ENCODE data around the gene GGA1.

The GGA1 gene

DNA sequence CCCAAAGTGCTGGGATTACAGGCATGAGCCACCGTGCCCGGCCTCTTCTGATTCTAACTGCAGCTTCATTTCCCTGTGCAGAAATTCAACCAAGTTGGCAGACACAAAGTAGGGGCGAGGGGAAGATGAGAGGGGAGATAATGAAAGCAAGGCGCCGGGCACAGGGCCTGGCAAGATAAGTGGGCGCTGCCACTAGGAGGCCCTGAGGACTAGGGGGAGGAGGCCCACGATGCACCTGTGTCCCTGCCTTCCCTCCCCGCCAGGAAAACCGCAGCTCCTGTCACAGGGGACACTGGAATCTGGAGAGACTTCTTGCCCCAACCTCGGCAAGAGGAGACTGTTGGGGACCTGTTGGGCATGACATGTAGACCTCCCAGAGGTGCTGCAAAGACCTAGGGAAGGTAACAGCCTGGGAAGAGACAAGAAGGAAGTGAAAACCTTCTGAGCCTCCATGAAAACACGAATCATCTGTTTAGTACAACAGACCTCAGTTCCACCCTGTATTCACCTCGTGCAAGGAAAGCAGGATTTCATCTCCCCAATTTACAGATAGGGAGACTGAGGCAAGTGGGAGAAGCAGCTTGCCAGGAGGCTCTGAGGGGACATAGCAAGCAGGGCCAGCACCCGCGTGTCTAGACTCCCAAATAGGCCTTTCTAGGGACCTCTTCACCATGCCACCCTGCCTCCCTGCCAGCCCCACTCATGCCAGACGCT, 63.7 kb downstream of the GGA1 start:
- TF ChIP-seq CTCF (conservative IDR thresholded peaks at IDR 0.05; ENCODE audit: control insufficient read depth, insufficient read depth, low read depth, low read length) = no peak
- no peak overlapping the region for H3K4me3 ChIP-seq (ENCODE audit: control insufficient read depth, low read depth, low read length)
- DNase-seq (ENCODE audit: low read depth) = no peak

GRCh38 chr22:37672920-37673455, 64.4 kb downstream of the GGA1 start:
- H3K4me3 ChIP-seq (ENCODE audit: control insufficient read depth, low read depth, low read length) = no peak overlapping the region
- no peak for TF ChIP-seq CTCF (conservative IDR thresholded peaks at IDR 0.05; ENCODE audit: control insufficient read depth, insufficient read depth, low read depth, low read length)

GRCh38 chr22:37674248-37674647, 65.6 kb downstream of the GGA1 start:
- no peak for DNase-seq (ENCODE audit: low read depth)
- TF ChIP-seq CTCF (conservative IDR thresholded peaks at IDR 0.05; ENCODE audit: control insufficient read depth, insufficient read depth, low read depth, low read length) = no peak
- H3K4me3 ChIP-seq (ENCODE audit: control insufficient read depth, low read depth, low read length) = no peak overlapping the region

More at GRCh38 chr22:37672920-37673455, 64.4 kb downstream of the GGA1 start:
- no peak for DNase-seq (ENCODE audit: low read depth)

DNA sequence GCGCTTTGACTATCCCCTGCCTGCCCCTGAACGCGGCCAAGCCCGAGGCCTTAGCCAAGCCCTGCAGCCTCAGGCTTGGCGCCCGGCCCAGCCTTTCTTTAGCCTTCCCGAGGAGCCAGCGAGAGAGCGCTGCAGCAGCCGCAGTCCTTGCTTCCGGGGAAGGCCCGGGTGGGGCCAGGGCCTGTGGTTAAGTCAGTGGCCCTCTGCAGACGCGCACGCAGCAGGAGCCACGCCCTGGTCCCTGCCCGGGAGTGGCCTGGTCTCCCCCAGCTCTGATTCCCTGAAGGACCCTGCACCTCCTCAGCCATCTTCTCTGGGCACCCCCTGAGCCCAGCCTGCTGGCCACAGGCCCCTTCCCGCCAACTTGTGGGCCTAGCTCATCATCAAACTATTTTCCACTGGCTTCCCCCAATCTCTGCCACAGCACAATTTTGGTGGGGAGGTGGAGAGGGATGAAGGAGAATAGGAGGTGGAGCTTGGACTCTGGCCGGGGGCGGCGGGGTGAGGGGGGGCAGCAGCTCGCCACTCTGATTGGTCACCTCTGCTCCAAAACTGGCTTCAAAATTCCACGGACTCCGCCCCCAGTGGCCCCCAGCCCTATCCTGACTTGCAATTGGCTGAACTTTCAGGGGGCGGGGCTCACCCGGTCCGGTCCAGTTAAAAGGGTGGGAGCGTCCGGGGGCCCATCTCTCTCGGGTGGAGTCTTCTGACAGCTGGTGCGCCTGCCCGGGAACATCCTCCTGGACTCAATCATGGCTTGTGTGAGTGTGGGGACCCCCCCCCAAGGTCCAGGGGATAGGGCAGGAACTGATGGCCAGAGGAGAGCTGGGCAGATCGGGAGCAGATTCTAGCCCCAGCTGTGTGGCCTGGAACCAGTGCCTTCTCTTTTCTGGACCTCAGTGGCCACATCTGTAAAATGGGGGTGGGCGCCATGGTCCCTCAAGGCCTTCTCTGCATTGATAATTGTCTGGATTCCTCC, 66.6 kb downstream of the GGA1 start, which contains the start of gene LGALS1:
Gene LGALS1, plus strand, starts transcription at position 686 of the 979 bp plus-strand sequence. Its CDS starts 67 bp downstream, at position 753.
- peak within 1 kb of the TSS; percentile 99 for H3K4me3 ChIP-seq (ENCODE audit: control insufficient read depth, low read depth, low read length)
- peak; percentile 5 for TF ChIP-seq CTCF (conservative IDR thresholded peaks at IDR 0.05; ENCODE audit: control insufficient read depth, insufficient read depth, low read depth, low read length)
- peak; percentile 97 for DNase-seq (ENCODE audit: low read depth)

DNA sequence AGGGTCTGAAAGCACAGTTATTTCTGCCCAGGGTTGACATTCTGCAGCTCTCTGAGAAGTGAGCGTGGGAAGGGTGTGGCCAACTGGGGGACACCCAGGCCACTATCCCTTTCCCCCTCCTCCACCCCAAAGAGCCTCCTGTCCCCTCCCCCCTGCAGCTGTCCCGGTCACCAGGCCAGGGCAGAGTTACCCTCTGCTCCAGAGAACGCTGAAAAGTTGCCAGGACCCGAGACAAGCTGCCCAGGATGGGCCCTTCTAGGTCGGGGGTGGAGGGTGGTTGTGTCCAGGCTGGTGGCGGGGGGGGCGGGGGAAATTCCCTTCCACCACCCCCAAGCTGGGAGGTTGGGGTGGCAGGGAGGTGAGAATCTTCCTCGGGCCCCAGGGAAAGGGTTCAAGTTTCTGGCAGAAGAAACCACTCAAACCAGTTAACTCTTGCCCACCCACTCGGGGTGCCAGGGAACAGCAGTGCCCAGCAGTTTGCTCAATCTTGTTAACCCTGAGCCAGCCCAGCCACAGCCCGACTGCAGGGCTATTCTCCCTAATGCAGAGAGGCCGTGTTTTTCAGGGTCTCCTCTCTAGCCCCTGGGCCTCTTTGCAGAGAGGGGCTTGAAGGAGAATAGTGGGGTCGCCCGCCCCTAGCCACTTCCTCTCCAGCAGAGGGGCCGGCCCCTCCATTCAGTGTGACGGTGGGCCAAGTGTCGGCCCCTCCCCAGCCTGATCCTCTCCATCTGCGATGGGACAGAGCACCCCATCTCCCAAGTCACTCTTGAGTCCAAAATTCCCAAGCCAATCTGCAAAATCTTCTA, 67.5 kb downstream of the GGA1 start:
- H3K4me3 ChIP-seq (ENCODE audit: control insufficient read depth, low read depth, low read length) = peak overlapping the region; percentile 99
- no peak for TF ChIP-seq CTCF (conservative IDR thresholded peaks at IDR 0.05; ENCODE audit: control insufficient read depth, insufficient read depth, low read depth, low read length)
- DNase-seq (ENCODE audit: low read depth) = peak; percentile 37
